CD4-positive, alpha-beta T cell treated with Interleukin-6 for 4 hours (primary cell): Measurements from ENCODE around the gene DICER1.

Experiments
- DNase-seq: peaks from one replicate; pipeline ENCODE4 v3.0.0-alpha.2; 2020; ENCODE audit warnings: mixed read lengths

The DICER1 gene

DNA sequence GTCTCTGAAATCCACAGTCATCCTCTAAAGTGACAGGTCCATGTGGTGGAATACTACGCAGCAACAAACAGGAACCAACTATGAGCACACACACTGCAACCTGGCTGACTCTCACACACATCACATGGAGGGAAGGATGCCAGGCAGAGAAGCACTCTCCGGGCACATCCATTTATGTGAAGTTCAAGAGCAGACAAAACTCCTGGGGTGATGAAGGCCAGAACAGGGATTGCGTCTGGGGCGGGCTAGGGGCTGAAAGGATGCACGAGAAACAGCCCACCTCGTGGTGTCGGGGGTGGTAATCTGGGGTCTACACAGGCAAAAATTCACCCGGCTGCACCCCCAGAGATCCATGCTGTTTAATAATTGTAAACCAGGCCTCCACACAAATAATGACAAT is 100.2 kb downstream of the DICER1 start:
- DNase-seq: no peak

DNA sequence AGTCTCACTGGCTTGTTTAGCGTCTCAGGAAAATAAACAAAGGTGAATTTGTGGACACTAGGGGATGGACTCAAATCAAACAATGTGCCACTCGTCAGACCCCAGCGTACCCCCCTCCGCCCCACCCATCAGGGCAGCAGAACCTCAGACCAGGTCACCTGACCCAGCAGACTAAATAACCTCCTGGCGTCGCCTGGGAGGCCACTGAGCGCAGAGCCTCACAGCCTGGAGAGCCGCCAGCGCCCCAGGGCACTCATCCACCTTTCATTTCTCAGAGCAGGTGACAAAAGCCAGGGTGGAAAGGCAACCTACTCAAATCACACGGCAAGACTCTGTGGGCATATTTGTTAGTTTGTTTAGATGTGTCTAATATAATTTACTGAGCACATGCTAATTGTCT is 100.9 kb downstream of the DICER1 start:
- no peak for DNase-seq

DNA sequence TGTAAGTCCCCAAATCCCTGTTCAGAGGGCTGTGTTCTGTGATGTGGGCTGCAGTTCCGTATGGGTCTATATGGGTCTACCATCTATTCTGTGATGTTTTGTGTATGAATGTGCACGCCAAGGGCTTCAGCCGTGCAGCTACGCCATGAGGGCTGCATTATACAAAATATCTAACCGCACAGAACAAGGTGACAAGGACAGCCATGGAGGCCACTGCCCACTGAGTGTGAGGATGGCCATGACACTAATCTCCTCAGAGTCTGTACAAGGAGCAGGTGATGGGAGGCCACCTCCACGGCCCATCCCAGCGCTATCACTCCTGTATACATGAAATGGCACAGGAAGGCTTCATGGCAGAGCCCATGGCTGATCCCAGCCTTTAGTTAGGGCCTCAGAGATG is 102.0 kb downstream of the DICER1 start:
- no peak for DNase-seq

DNA sequence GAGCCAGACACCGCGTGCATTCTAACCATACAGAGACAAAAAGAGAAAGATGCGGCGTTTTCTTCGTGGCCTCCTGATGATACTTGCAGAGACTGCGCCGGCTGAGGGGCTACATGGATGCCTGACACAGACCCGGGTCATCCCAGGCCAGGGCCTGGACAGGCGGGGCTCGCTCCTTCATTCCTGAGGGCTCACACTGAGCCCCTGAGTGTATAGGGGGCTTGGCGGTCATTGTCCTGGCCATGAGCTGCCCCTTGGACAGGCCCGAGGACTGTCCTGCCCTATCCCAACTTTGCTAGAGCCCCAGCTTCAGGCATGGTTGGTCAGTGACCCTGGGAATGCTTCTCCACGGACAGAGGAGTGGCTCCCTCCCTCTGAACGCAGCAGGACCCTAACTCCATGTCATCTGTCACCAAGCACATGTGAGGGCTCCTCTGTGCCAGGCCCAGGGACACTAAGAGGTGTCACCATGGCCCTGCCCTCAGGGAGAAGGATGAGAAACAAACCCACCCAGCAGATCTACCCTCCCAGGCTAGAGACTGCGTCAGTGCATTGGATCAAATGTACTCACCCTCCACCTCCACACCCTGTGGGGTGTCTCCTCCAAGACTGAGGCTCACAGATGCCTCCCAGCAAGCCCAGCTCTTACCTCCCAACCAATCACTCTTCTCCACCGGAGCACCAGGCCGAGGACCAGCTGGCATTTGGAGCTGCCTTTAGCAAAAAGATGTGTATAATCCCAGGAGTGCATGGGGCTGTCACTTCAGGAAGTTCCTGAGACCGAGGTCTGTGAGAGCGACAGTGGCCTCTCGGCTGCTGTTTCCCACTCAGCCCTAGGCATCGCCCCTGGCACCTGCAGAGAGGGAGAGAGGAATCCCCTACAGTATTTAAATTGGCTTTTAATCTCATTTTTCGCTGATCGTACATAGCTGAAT is 102.7 kb downstream of the DICER1 start:
- DNase-seq: no peak

DNA sequence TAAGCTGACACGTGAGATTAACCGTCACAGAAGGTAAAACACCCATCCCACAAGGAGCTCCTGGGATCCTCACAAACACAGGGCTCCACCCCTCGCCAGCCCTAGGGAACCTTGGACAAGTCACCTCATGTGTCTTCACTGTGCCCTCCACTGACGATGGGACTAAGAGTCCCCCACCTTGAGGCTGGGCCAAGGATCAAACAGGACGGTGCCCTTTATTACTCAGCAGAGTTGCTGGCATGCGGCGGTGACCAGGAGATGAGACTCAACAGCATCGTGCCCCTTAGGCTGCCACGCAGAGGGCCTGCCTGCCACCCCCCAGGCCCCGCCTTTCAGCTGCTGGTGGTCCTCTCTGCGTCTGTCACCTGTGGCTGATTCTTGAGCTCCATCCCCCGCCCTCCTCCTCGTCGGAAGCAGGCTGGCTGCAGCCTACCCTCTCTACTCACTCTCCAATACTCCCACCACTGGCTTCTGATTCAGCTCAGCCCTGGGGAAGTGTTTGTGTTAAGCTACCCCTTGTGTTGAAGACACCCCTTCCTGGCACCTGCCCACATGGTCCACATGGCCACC is 105.2 kb downstream of the DICER1 start:
- no peak for DNase-seq

DNA sequence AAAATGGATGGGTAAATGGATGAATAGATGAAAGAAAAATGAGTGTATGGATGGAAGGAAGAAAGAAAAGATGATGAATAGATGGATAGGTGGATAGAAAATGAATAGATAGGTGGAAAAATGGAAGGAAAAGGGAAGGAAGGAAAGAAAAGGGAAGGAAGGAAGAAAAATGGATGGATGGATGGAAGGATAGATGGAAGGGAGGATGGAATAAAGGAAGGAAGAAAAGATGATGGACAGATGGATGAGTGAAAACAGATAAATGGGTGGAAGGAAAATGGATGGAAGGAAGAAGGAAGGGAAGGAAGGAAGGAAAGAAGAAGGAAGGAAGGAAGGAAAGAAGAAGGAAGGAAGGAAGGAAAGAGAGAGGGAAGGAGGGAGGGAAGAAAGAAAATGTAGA is 107.4 kb downstream of the DICER1 start:
- DNase-seq: no peak

DNA sequence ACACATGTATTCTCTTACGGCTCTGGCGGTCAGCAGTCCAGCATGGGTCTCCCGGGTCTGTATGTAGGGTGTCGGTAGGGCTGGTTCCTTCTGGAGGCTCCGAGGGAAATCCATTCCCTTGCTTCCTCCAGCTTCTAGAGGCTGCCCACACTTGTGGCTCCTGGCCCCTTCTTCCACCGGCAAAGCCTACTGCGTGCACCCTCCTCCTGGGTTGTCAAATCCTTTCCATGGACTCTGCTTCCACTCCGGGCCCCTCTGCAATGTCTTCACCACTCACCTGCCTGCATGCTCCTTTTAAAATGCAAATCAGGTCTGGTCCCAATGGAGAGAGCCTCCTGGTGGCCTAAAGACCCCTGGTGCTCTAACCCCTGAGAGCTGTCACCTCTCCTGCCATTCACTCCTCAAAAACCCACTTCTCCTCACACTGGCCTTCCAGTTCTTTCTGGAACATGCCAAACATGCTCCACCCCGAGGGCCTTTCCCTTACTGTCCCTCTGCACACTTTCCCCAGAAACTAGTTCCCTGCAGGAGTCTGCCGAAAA is 108.5 kb downstream of the DICER1 start:
- no peak for DNase-seq

DNA sequence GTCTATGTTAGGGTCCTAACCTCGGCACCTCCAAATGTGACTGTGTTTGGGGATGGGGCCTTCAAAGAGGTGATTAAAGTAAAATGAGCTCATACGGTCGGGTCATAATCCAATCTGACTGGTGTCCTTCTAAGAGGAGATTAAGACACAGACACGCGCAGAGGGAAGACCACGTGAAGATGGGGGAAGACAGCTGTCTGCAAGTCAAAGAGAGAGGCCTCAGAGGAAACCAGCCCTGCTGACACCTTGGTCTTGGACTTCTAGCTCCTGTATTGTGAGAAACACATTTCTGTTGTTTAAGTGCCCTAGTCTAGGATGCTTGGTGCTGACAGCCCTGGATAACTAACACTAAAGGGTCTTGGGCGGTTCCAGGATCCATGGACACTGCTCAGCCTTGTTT is 109.6 kb downstream of the DICER1 start:
- DNase-seq: no peak

DNA sequence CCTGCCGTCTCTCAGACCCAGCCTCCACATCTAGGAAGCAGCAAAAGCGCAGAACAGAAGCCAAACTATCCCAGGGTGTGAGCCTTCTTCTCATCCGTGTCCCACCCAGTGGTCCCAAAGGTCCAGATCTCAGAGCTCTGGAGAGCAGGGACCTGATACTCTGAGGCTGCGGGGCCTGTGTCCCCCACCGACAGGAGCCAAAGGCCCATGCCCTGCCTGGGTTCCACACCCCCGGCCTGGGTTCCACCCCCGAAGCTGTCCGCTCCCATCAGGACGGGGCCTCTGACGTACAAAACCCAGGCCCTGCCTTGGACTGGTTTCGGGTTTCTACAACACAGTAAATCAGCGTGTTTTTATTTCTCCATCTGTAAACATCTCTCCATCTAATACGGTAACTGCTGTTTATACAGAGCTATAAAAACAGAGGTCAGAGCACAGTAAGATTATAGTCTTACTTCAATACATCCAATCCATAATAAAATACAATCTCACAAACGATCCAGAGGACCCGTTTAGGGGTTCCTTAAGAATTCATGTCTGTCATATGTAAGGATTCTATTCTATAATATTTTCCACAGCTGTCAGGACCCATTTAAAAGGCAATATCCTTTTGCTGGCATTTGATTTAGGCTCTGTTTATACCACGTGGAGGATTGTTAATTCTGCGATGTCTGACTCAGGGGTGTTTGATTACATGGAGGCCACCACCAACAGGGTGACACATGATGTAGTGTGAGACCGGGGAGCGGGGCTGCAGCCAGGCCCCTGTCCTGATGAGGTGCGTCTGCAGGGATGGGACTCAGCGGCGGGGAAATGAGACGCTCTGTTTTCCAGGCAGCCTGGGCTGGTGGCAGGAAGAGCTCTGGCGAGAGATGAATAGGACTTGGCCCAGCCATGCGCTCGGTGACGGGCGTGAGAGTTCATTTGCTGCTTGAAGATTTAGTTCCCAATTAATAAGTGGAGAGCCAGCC is 110.3 kb downstream of the DICER1 start:
- no peak for DNase-seq

DNA sequence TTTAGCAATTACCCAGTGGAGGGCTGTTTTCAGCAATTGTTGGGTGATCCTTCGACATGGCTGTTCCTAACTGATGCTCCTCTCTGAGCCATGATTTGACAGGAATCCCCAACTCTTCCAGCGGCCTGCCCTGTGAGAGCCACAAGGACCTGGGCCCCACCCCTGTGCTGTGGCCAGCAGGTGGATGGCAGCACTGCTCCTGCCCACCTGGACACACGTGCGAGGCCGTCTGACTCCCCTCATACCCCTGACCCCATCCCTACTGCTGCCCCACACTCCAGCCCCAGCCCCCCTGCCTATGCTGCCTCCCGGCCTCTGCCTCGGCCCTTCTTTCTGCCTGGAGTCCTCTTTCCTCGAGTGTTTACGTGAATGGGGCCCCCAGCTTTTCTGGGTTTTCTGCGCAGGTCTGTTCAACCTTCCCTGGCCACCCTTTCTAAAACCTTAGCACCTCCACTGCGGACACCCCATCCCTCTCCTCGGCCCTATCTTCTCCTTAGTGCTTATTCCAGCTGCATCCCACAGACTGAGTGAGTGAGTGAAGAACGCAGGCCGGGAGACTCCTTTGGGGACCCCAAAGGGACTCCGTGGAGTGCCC is 111.4 kb downstream of the DICER1 start:
- DNase-seq: no peak

DNA sequence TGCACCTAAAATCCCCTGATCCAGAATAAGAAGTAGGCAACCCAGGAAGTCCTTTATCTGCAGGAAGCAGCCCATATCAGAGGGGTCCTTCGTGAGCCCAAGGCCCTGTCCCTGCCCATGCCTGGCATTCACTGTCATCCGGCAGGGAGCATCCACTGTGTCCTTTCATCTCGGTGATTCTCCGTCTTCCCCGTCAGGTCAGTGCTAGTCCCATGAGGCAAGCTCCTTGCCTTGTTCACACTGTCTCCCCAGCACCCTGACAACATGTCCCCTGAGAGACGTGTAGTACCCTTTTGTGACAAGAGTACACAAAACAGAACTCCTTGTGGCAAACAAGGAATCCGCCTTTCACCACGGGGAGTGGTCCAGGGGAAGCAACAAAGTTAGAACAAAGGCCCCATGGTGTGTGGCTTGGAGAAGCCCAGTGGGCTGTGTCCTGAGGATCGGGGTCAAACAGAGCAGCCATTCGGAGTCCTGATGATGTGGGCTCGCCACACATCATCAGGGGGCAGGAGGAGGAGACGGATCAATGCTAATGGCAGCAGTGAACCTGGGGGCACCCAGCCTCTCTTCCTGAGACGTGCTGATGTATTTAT is 112.1 kb downstream of the DICER1 start:
- DNase-seq: no peak

DNA sequence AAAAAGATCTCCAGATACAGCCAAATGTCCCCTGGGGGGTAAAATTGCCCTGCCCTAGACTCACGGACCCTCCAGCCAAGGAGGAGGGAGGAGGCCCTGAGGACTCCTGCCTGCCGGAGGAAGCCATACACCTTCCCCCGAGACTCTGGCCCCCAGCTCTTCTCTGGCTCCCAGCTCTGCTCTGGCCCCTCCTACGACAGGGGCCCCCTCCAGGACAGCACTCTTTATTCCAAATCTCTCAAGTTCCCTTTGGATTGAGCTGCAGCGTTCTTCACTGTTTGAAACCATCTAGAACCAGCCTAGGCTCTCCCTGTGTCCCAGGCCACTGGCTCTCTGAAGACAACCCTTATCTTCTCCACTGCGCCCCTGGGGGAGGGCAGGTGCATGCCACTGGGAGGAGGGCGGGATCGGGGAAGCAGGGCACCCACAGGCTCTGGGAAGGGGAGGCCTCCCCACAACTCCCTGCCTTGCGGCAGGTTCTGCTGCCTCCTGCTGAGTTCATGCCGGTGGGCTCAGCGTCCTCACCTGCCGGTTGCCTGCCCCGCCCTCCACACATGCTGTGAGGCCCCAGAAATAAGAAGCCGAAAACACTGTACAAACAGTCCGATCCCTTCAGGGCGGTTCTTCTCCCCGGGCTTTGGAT is 112.7 kb downstream of the DICER1 start:
- DNase-seq: no peak

DNA sequence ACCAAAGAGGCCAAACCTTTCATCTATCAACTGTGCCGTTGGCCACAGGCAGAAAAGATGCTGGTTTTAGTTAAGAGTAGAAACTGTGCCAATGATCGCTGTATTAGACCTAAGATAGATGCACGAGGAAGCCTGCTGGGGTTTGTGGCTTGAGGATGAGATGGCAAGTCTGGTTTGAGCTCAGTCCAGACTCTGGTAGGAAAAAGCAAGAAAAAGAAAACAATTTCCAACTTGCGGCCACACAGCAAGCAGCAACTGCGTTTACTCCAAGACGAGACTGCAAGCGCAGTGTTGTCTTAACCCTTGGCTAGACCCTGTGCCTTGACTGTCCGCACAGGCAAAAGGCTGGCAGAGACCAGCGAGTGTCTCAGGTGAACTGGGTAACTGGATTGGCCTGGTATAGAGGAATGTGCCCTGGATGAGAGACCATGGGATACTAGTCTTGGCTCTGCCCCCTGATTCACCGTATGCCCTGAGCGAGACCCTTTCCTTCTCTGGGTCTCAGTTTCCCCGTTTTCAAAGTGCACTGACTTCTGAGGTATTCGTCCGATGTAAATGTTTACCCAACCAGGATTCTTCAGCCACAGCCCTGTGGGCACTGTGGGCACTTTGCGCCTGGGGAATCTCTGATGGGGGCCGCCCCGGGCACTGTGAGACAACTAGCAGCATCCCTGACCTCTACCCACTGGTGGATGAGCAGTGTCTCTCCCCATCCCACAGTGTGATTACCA is 113.4 kb downstream of the DICER1 start:
- no peak for DNase-seq

DNA sequence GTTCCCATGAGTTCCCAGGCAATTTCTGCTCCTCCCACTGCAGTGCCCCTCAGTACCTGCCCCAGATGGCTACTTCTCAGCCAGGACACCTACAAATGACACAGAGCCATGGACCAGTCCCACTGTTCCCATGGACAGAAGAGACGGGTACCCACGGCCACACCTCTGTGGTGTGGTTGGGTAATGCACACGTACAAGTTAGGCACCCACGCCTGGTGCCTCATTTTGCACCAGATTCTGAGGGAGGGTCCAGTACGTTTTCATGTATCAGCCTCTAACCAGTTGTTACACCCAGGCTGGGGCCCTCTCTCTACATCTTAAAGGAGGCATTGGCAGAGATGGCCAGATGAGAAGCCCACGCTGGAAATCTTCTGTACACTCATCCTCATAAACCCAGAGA is 114.0 kb downstream of the DICER1 start:
- no peak for DNase-seq

DNA sequence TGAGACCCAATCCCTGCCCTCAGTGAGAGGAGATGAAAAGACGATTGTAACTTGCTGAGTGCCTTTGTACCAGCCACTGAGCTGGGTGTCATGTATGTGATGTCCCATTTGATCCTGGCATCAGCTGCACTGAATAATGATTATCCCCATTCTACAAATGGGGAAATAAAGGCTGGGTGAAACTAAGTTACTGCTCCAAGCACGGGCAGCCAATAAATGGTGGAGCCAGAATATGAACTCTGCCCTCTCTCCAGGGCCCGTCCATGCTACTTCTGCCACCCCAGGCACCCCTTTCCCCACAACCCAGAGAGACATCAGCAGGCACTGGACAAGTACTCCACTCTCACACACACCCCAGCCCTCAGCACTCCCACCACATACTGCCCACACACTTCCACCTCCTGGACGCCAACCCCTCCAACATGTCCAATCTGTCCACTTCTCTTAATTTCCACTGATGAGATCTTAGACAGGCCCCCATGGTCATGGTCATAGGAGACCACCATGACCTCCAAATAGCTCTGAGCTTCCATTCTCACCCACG is 115.8 kb downstream of the DICER1 start:
- no peak for DNase-seq

DNA sequence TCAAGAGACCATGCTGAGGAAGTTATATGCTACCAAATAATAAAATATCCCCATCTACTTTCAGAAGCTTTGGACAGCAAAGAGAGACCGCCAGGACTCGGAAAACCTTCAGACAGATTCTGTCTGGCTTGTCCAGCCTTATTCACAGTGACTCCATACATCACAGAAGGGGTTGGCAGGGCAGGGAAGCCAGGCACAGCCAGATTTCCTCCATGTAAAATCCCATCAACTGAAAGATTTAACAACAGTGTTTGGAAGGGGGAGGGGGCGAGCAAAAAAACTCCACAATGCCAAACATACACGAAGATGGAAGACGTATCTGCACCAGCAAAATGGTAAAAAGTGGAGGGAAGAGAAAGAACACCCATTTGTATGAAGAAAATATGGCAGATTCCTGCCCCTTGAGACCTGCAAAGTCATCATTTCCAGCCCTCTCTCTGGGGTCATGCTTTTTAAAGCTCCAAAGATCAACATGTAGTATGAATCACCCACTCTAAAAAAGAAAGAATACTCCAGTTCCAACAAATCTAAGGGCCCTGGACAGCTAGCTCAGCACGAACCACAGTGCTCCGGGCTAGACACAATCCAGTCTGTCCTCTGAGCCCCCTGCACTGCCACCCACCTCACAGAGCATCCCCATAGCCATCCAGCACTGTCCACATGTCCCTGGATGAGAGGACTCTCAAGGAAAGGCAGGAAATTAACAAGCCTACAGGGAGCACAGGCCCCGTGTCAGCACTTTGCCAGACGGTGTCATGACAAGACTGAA is 116.4 kb downstream of the DICER1 start:
- no peak for DNase-seq

DNA sequence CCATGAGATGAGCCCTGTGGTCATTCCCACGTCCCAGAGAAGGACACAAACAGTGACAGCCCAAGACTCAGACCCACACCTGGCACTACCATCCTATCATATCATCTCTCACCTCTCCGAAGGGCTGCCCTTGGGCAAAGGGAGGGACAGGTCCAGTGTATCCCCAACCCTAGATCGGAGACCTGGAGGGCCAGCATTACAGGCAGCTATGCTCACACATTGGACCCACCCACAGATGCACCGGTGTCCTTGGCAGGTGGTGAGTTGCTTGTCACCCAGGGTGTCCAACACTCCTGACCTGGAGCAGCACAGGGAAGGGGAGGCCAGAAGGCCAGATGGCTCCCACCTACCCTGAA is 117.4 kb downstream of the DICER1 start:
- DNase-seq: no peak

DNA sequence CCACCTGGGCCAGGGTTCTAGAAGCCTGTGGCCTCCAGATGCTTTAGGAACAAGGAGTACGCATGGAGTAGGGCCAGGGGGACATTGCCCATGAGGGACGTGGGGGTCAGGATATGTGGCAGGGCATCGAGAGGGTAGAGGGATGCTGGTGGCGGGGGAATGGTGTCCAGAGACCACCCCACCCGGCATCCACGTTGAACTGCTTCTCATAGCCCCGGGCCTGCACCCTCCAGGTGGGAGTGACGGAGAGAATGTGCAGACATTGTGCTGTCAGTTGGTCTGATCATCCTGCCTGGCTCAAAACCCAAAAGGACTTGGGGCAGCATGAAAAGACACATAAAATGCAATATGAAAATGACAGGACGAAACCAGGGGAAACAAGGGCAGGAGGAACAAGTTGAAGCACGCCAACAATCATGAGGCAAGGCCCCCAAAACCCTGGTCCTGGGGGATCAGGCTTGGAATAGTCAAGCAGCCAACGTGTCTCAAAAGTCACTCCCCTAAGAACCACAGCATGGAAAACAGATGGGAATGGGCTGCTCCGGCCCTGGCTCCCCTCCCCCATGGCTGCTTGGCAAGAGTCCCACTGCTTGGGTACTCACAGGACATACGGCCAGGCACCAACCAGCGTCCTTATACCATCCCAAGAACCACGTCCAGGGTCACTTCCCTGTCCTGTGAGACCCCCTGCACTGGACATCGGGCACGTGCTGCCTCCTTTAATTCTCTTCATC is 117.9 kb downstream of the DICER1 start:
- DNase-seq: no peak
